Rectal smooth muscle tissue (tissue), 1 donor: ENCODE results near the gene NLRC3.

ENCODE experiments used
- H3K27ac ChIP-seq: one replicate; pipeline ENCODE4 v1.7.0; 2013; ENCODE audit warnings: low read depth, low read length, inconsistent platforms
- H3K27me3 ChIP-seq: one replicate; pipeline ENCODE4 v1.7.0; 2013; ENCODE audit warnings: low read length; ENCODE audit not compliant: control insufficient read depth, insufficient read depth
- H3K36me3 ChIP-seq: one replicate; pipeline ENCODE4 v1.7.0; 2013; ENCODE audit warnings: low read length; ENCODE audit not compliant: control insufficient read depth, insufficient read depth
- H3K4me1 ChIP-seq: one replicate; pipeline ENCODE4 v1.7.0; 2013; ENCODE audit warnings: low read length; ENCODE audit not compliant: control insufficient read depth, insufficient read depth
- H3K4me3 ChIP-seq: one replicate; pipeline ENCODE4 v1.7.0; 2013; ENCODE audit warnings: low read length
- H3K9ac ChIP-seq: one replicate; pipeline ENCODE4 v1.7.0; 2013; ENCODE audit warnings: low read length

Gene NLRC3

DNA sequence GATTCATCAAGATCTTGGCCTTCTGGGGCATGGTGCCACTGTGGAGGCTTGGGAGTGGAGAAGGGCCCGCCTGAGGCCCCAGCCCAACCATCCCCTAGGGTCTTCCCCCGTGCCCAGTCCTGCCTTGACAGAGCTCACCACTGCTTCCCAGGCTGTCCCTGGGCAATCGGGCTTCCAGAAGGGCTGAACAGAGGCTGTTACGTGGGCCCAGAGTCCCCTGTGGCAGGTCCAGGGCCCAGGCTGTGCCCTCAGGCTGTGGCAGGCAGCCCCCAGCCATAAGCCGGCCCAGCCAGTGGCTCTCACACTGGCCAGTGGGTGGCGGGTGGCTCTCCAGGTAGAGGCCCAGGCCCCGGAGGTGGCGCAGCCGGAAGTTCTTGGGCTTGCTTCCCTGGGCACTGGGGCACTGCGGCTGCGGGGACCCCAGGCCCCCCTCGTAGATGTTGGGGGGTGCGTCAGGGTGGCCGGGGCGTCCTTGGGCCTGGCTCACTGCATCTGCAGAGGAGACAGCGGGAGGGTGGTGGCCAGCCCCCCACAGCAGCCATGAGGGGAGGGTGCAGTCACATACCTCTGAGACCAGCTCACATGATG, 82.7 kb downstream of the NLRC3 start:
- H3K36me3 ChIP-seq: no peaks in the 10 kb centered on the region
- no peak overlapping the region for H3K27ac ChIP-seq
- no peak overlapping the region for H3K9ac ChIP-seq
- no peaks in the 10 kb centered on the region for H3K4me1 ChIP-seq
- no peak overlapping the region for H3K4me3 ChIP-seq
- H3K27me3 ChIP-seq: no peaks in the 10 kb centered on the region

DNA sequence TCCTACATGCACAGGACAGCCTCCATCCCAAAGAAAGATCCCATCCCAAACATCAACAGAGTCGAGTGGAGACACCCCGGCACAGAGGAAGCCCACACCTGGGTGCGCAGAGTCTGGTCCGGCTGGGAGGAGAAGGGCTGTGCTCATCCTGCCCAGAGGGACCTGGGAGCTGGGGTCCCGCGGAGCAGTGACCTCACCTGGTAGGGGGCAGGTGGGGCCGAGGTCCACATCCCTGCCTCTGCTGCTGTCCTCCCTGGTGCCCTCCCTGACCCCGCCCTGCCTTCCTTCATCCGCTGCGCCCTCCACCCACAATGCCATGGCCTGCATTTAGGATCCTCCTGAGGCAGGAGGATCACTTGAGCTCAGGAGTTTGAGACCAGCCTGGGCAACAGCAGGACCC, 84.8 kb downstream of the NLRC3 start:
- H3K9ac ChIP-seq: no peak overlapping the region
- no peak overlapping the region for H3K27ac ChIP-seq
- H3K4me3 ChIP-seq: no peak overlapping the region
- H3K27me3 ChIP-seq: no peaks in the 10 kb centered on the region
- H3K36me3 ChIP-seq: peaks cover 3% of the 10 kb centered on the region
- no peaks in the 10 kb centered on the region for H3K4me1 ChIP-seq

DNA sequence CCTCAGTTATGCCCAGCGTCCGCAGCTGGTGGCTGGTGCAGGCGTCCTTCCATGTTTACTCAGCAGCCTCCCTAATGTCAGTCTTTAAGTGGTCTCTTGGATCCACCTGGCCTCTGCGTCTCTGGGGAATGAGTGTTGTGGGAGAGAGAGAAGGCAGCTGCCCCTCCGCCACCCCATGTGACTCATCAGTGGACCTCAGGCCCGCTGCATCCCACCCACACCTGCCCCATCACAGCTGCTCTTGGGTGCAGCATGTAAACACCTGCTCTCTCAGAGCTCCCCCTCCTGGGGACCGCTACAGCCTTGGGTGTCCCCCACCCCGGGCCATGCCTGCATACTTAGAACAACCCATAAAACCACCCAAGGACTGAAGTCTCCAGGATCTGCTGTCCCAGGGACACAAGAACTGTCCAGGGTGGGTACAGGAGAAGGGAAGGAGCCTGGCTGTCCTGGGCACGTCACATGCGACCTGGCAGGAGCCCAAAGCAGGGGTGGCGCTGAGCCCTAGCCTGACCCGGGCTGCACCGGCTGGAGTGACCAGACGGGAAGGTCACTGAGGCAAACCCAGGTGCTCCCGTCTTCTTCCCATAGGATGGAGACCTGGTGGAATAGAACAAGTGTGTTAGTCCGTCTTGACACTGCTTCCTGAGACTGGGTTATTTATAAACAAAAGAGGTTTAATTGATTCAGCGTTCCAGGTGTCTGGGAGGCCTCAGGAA, 86.1 kb downstream of the NLRC3 start:
- Histone ChIP-seq H3K9ac (no peak overlapping the region), H3K27me3 (no peaks in the 10 kb centered on the region), H3K4me3 (no peak overlapping the region), H3K27ac (no peak overlapping the region), H3K4me1 (no peaks in the 10 kb centered on the region), H3K36me3 (peaks cover 6% of the 10 kb centered on the region)
